Articular chondrocyte of knee joint (primary cell): ENCODE results near the gene CENPU. TPM values are rescaled to one million over a fixed set of nuclear protein-coding genes. Genes with fewer than 3 reads are reported as not detected.

Source experiments
- total RNA-seq: library from RNA; depleted of rRNA; stranded (reverse); fragments of >200 nt; gene quantifications from 2 replicates; pipeline ENCODE4 v1.2.3, GENCODE V29; 2012

Gene CENPU
- 13.3 and 15.7 TPM in 2 replicates for total RNA-seq

GRCh38 chr4:184733654-184734524, at the start of gene CENPU:
Gene CENPU, minus strand, starts transcription at chr4:184734096. Its CDS starts 34 bp downstream, at chr4:184734062.

GRCh38 chr4:184649026-184649970, 84.6 kb downstream of the CENPU start, which contains the start of the genes CASP3 and PRIMPOL:
Gene CASP3, minus strand, starts transcription at chr4:184649447. Its CDS starts 10,994 bp downstream, at chr4:184638453.
Gene PRIMPOL, plus strand, starts transcription at chr4:184649738. Its CDS starts 7,403 bp downstream, at chr4:184657141.

Other genes starting within 250 kb of the CENPU start
- gene CASP3, start 84.6 kb downstream of the CENPU start, total RNA-seq, result 45.1 and 48.3 TPM in 2 replicates
- gene PRIMPOL, start 84.4 kb downstream of the CENPU start, total RNA-seq, result 14.2 and 23.6 TPM in 2 replicates
- 27.0 and 31.5 TPM in 2 replicates for gene ACSL1, start 91.9 kb upstream of the CENPU start, total RNA-seq